ENCODE results near the gene CXorf58. TPM values are rescaled to one million over a fixed set of nuclear protein-coding genes. Genes with fewer than 3 reads are reported as not detected.

The CXorf58 gene
- total RNA-seq, 1 experiment from 2014 or later, result not detected

DNA sequence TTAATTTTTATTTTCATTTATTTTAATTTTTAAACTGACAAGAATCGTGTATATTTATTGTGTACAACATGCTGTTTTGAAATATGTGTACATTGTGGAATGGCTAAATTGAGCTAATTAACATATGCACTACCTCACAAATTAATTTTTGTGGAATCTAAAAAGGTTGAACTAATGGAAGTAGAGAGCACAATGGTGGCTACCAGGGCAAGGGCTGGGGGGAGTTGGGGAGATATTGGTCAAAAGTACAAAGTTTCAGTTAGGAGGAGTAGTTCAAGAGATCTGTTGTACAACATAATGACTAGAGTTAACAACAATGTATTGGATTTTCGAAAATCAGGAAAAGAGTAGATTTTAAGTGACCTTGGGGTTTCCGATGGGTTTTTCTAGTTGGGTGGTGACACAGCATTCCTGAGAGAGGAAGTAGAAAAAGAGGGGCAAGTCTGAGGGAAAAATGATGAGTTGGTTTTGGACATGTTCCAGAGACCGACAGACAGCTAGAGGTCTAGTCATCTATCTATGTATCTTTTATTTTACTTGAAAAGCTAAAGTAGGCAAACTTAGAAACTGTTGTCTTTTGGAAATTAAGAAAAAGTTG, 23.3 kb upstream of the CXorf58 start:
- POLR2A ChIA-PET (ENCODE audit: low non-redundant PET), result no interaction called here
- Histone ChIP-seq H3K36me3 (ENCODE audit: insufficient read depth, low read length, poor library complexity, severe bottlenecking) (no peaks in the 10 kb centered on the region), H3K4me3 (ENCODE audit: low read depth, low read length, poor library complexity, severe bottlenecking) (no peak overlapping the region), H3K27me3 (replicated peaks; ENCODE audit: insufficient read depth, low read depth, low read length, poor library complexity) (no peaks in the 10 kb centered on the region), H3K9me3 (ENCODE audit: low read depth, low read length, poor library complexity, severe bottlenecking) (no peaks in the 10 kb centered on the region), H3K4me1 (ENCODE audit: insufficient read depth, low read length, poor library complexity, severe bottlenecking) (peaks cover 20% of the 10 kb centered on the region), H3K27ac (ENCODE audit: low read depth, low read length, poor library complexity, severe bottlenecking) (peak overlapping the region; percentile 58)
- BruUV-seq (replicated peaks), result TSS peak; percentile 31
- TF ChIP-seq, protein P1, sequence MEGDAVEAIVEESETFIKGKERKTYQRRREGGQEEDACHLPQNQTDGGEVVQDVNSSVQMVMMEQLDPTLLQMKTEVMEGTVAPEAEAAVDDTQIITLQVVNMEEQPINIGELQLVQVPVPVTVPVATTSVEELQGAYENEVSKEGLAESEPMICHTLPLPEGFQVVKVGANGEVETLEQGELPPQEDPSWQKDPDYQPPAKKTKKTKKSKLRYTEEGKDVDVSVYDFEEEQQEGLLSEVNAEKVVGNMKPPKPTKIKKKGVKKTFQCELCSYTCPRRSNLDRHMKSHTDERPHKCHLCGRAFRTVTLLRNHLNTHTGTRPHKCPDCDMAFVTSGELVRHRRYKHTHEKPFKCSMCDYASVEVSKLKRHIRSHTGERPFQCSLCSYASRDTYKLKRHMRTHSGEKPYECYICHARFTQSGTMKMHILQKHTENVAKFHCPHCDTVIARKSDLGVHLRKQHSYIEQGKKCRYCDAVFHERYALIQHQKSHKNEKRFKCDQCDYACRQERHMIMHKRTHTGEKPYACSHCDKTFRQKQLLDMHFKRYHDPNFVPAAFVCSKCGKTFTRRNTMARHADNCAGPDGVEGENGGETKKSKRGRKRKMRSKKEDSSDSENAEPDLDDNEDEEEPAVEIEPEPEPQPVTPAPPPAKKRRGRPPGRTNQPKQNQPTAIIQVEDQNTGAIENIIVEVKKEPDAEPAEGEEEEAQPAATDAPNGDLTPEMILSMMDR (conservative IDR thresholded peaks at IDR 0.05; ENCODE audit: low read depth, low read length), result no peak
- no peak for TF ChIP-seq EZH2 (IDR thresholded peaks at IDR 0.05; ENCODE audit: borderline replicate concordance, low read depth, low read length, poor library complexity, severe bottlenecking)
- DNase-seq (ENCODE audit: low spot score), result peak; percentile 45
- CTCF ChIA-PET, result interaction anchor here (0.6 to 1.3 kb wide), 3 partner anchors 18 to 72 kb away, joined by 4 to 6 read pairs (median 4); no protein-coding TSS in a partner anchor
- intact Hi-C loops (cut with micrococcal nuclease; ENCODE audit: unreplicated experiment), result loop anchor here (1.0 kb wide), 1 partner anchor 101 kb away; the partner anchor contains the start of gene SAT1

DNA sequence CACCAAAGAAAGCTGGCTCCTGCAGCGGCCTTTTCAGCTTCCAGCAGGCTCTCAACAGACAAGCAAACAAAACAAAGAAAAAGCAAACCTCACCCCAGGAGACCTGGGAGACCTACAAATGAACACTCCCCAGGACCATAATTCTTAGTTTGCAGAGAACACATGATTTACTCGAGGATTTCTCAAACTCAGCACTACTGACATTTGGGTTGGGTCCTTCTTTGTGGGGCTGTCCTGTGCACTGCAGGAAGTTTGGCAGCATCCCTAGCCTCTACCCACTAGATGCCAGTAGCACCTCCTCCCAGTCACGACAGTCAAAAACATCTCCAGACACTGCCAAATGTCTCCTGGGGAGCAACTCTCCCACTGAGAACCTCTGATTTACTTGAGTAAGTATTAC, 22.0 kb upstream of the CXorf58 start:
- H3K4me1 ChIP-seq (ENCODE audit: insufficient read depth, low read length, poor library complexity, severe bottlenecking), result peaks cover 20% of the 10 kb centered on the region
- ChIA-PET POLR2A (ENCODE audit: low non-redundant PET) (no interaction called here), CTCF (interaction anchor here (0.6 kb wide), 1 partner anchor 13 kb away, joined by 3 read pairs; no protein-coding TSS in a partner anchor)
- no TSS peak for BruUV-seq (replicated peaks)
- no peaks in the 10 kb centered on the region for H3K9me3 ChIP-seq (ENCODE audit: low read depth, low read length, poor library complexity, severe bottlenecking)
- no peak overlapping the region for H3K27ac ChIP-seq (ENCODE audit: low read depth, low read length, poor library complexity, severe bottlenecking)
- TF ChIP-seq, protein P1 (conservative IDR thresholded peaks at IDR 0.05; ENCODE audit: low read depth, low read length), result no peak
- TF ChIP-seq EZH2 (IDR thresholded peaks at IDR 0.05; ENCODE audit: borderline replicate concordance, low read depth, low read length, poor library complexity, severe bottlenecking), result no peak
- H3K36me3 ChIP-seq (ENCODE audit: insufficient read depth, low read length, poor library complexity, severe bottlenecking), result no peaks in the 10 kb centered on the region
- intact Hi-C loops (cut with micrococcal nuclease; ENCODE audit: unreplicated experiment), result no loop called here
- H3K4me3 ChIP-seq (ENCODE audit: low read depth, low read length, poor library complexity, severe bottlenecking), result no peak overlapping the region
- no peaks in the 10 kb centered on the region for H3K27me3 ChIP-seq (replicated peaks; ENCODE audit: insufficient read depth, low read depth, low read length, poor library complexity)
- peak; percentile 36 for DNase-seq (ENCODE audit: low spot score)

DNA sequence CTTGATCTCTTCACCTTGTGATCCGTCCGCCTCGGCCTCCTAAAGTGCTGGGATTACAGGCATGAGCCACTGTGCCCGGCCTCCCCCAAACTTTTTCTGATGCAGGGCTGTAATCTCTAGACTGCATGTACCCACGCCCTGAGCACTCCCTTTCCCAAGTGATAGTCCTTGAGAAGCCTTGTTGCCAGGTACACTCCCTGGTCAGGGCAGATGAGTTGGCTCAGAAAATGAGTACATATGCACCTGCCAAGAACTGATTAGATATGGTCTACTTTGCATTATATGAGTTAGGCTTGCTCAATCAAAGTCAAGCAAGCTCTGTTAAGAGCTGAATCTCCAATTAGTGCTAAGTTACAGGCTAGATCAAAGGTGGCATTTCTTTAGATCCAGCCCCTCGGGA, 20.4 kb upstream of the CXorf58 start:
- peaks cover 16% of the 10 kb centered on the region for H3K4me1 ChIP-seq (ENCODE audit: insufficient read depth, low read length, poor library complexity, severe bottlenecking)
- H3K9me3 ChIP-seq (ENCODE audit: low read depth, low read length, poor library complexity, severe bottlenecking), result no peaks in the 10 kb centered on the region
- H3K4me3 ChIP-seq (ENCODE audit: low read depth, low read length, poor library complexity, severe bottlenecking), result no peak overlapping the region
- ChIA-PET POLR2A (ENCODE audit: low non-redundant PET) (no interaction called here), CTCF (no interaction called here)
- TF ChIP-seq, protein P1 (conservative IDR thresholded peaks at IDR 0.05; ENCODE audit: low read depth, low read length), result no peak
- no peak for TF ChIP-seq EZH2 (IDR thresholded peaks at IDR 0.05; ENCODE audit: borderline replicate concordance, low read depth, low read length, poor library complexity, severe bottlenecking)
- no peaks in the 10 kb centered on the region for H3K36me3 ChIP-seq (ENCODE audit: insufficient read depth, low read length, poor library complexity, severe bottlenecking)
- BruUV-seq (replicated peaks), result no TSS peak
- H3K27ac ChIP-seq (ENCODE audit: low read depth, low read length, poor library complexity, severe bottlenecking), result no peak overlapping the region
- no peak for DNase-seq (ENCODE audit: low spot score)
- intact Hi-C loops (cut with micrococcal nuclease; ENCODE audit: unreplicated experiment), result no loop called here
- no peaks in the 10 kb centered on the region for H3K27me3 ChIP-seq (replicated peaks; ENCODE audit: insufficient read depth, low read depth, low read length, poor library complexity)
